Naive B cell (primary cell): ENCODE data around the gene WDR70. TPM values are rescaled to one million over a fixed set of nuclear protein-coding genes. Genes with fewer than 3 reads are reported as not detected.

Source experiments
- ATAC-seq, 2 donors: fragments of 150-1000 bp; cut with Tn5 transposase; 2 replicates each; pipeline ENCODE4 v1.10.0; 2021; ENCODE audit warnings: low read depth in 2 of 2, mild to moderate bottlenecking in 2 of 2, moderate library complexity in 2 of 2
- DNase-seq: peaks from one replicate; pipeline ENCODE4 v3.0.0; 2022
- H3K27ac Mint-ChIP-seq, 6 donors: one replicate each; pipeline ENCODE4 v1.8.0; 2020 to 2022; ENCODE audit warnings: mild to moderate bottlenecking in 6 of 6, mixed read lengths in 6 of 6, moderate library complexity in 5 of 6, inconsistent platforms in 2 of 6
- H3K27me3 Mint-ChIP-seq, 3 donors: one replicate each; pipeline ENCODE4 v1.8.0; 2021 to 2022; ENCODE audit warnings: mixed read lengths in 3 of 3, mild to moderate bottlenecking in 1 of 3
- H3K36me3 Mint-ChIP-seq, 2 donors: one replicate each; pipeline ENCODE4 v1.8.0; 2020 to 2022; ENCODE audit warnings: mixed read lengths in 2 of 2, inconsistent platforms in 1 of 2, mild to moderate bottlenecking in 1 of 2
- H3K4me1 Mint-ChIP-seq, 3 donors: one replicate each; pipeline ENCODE4 v1.8.0; 2020 to 2022; ENCODE audit warnings: mixed read lengths in 3 of 3, inconsistent platforms in 1 of 3, mild to moderate bottlenecking in 1 of 3, moderate library complexity in 1 of 3
- H3K4me3 Mint-ChIP-seq, 8 donors: one replicate each; pipeline ENCODE4 v1.8.0; 2020 to 2022; ENCODE audit warnings: mild to moderate bottlenecking in 8 of 8, mixed read lengths in 8 of 8, moderate library complexity in 8 of 8, inconsistent platforms in 2 of 8
- H3K9me3 Mint-ChIP-seq, 7 donors: one replicate each; pipeline ENCODE4 v1.8.0; 2020 to 2022; ENCODE audit warnings: mixed read lengths in 7 of 7, mild to moderate bottlenecking in 5 of 7, inconsistent platforms in 2 of 7, moderate library complexity in 1 of 7
- polyA plus RNA-seq, 6 donors: library from polyadenylated mRNA; unstranded; fragments of 300-500 nt; fragmentation: Illumina TruSeq; gene quantifications; one replicate each; pipeline ENCODE4 v1.2.3, GENCODE V29; 2021; ENCODE audit warnings: low read depth in 6 of 6

The WDR70 gene
- polyA plus RNA-seq, 6 donors from 2014 or later = 19.2 to 29.1 (median 25.3) TPM

- ATAC-seq = no peak
- H3K4me3 Mint-ChIP-seq = no peak overlapping the region
- peaks cover 0 to 11% (median 6%) of the 10 kb centered on the region in 7 donors for H3K9me3 Mint-ChIP-seq
- H3K27me3 Mint-ChIP-seq = no peaks in the 10 kb centered on the region
- H3K27ac Mint-ChIP-seq = no peak overlapping the region
- peaks cover 36 to 46% of the 10 kb centered on the region in 2 donors for H3K36me3 Mint-ChIP-seq
- DNase-seq = no peak
- H3K4me1 Mint-ChIP-seq = no peaks in the 10 kb centered on the region
Measured at GRCh38 chr5:37703841-37704241, 324.7 kb downstream of the WDR70 start.

- Mint-ChIP-seq H3K27me3 (no peaks in the 10 kb centered on the region), H3K9me3 (peaks cover 0 to 11% (median 6%) of the 10 kb centered on the region in 7 donors), H3K27ac (peak overlapping the region in 1 of 6 donors; percentile 29), H3K36me3 (peaks cover 36 to 46% of the 10 kb centered on the region in 2 donors), H3K4me3 (no peak overlapping the region), H3K4me1 (no peaks in the 10 kb centered on the region)
- ATAC-seq (no peak), DNase-seq (no peak)
Measured at GRCh38 chr5:37704406-37704805, 325.3 kb downstream of the WDR70 start.

- Mint-ChIP-seq H3K27me3 (no peaks in the 10 kb centered on the region), H3K36me3 (peaks cover 26 to 28% of the 10 kb centered on the region in 2 donors), H3K4me3 (no peak overlapping the region), H3K4me1 (no peaks in the 10 kb centered on the region), H3K9me3 (peaks cover 0 to 11% (median 6%) of the 10 kb centered on the region in 7 donors), H3K27ac (no peak overlapping the region)
- DNase-seq (no peak), ATAC-seq (no peak)
Measured at GRCh38 chr5:37709020-37709419, 329.9 kb downstream of the WDR70 start.

GRCh38 chr5:37710965-37711364, 331.8 kb downstream of the WDR70 start:
- no peak overlapping the region for H3K27ac Mint-ChIP-seq

GRCh38 chr5:37712750-37713149, 333.6 kb downstream of the WDR70 start:
- Mint-ChIP-seq H3K4me1 (no peaks in the 10 kb centered on the region), H3K4me3 (no peak overlapping the region), H3K27ac (peak overlapping the region in 1 of 6 donors; percentile 38), H3K36me3 (no peaks in the 10 kb centered on the region), H3K9me3 (no peaks in the 10 kb centered on the region), H3K27me3 (no peaks in the 10 kb centered on the region)
- DNase-seq (no peak), ATAC-seq (no peak)

More at GRCh38 chr5:37710965-37711364, 331.8 kb downstream of the WDR70 start:
- DNase-seq = no peak
- Mint-ChIP-seq H3K4me1 (no peaks in the 10 kb centered on the region), H3K9me3 (peaks cover 0 to 8% (median 3%) of the 10 kb centered on the region in 7 donors), H3K36me3 (peaks cover 9 to 10% of the 10 kb centered on the region in 2 donors), H3K4me3 (no peak overlapping the region), H3K27me3 (no peaks in the 10 kb centered on the region)
- ATAC-seq = no peak

- peaks cover 0 to 4% of the 10 kb centered on the region in 2 donors for H3K36me3 Mint-ChIP-seq
- H3K27me3 Mint-ChIP-seq = no peaks in the 10 kb centered on the region
- H3K27ac Mint-ChIP-seq = no peak overlapping the region
- DNase-seq (no peak), ATAC-seq (no peak)
- H3K4me1 Mint-ChIP-seq = no peaks in the 10 kb centered on the region
- no peaks in the 10 kb centered on the region for H3K9me3 Mint-ChIP-seq
- no peak overlapping the region for H3K4me3 Mint-ChIP-seq
Measured at GRCh38 chr5:37714756-37715155, 335.6 kb downstream of the WDR70 start.

GRCh38 chr5:37715361-37715760, 336.2 kb downstream of the WDR70 start:
- Mint-ChIP-seq H3K9me3 (no peaks in the 10 kb centered on the region), H3K4me1 (no peaks in the 10 kb centered on the region), H3K27me3 (no peaks in the 10 kb centered on the region), H3K36me3 (peaks cover 0 to 9% of the 10 kb centered on the region in 2 donors), H3K27ac (no peak overlapping the region), H3K4me3 (no peak overlapping the region)
- ATAC-seq (no peak), DNase-seq (no peak)

- ATAC-seq (no peak), DNase-seq (no peak)
- Mint-ChIP-seq H3K4me1 (no peaks in the 10 kb centered on the region), H3K27me3 (no peaks in the 10 kb centered on the region), H3K27ac (peak overlapping the region in 1 of 6 donors; percentile 20), H3K4me3 (no peak overlapping the region), H3K9me3 (no peaks in the 10 kb centered on the region), H3K36me3 (peaks cover 0 to 15% of the 10 kb centered on the region in 2 donors)
Measured at GRCh38 chr5:37715992-37716391, 336.9 kb downstream of the WDR70 start.

- Mint-ChIP-seq H3K27me3 (no peaks in the 10 kb centered on the region), H3K27ac (no peak overlapping the region), H3K36me3 (peaks cover 0 to 19% of the 10 kb centered on the region in 2 donors), H3K4me3 (no peak overlapping the region), H3K9me3 (no peaks in the 10 kb centered on the region), H3K4me1 (no peaks in the 10 kb centered on the region)
- ATAC-seq (no peak), DNase-seq (no peak)
Measured at GRCh38 chr5:37716405-37716804, 337.3 kb downstream of the WDR70 start.

GRCh38 chr5:37717276-37717612, 338.1 kb downstream of the WDR70 start:
- peaks cover under 1 to 20% of the 10 kb centered on the region in 2 donors for H3K36me3 Mint-ChIP-seq
- H3K4me3 Mint-ChIP-seq = no peak overlapping the region
- no peaks in the 10 kb centered on the region for H3K4me1 Mint-ChIP-seq
- ATAC-seq (no peak), DNase-seq (no peak)
- H3K27ac Mint-ChIP-seq = no peak overlapping the region
- H3K27me3 Mint-ChIP-seq = no peaks in the 10 kb centered on the region
- no peaks in the 10 kb centered on the region for H3K9me3 Mint-ChIP-seq

- peaks cover 7 to 20% of the 10 kb centered on the region in 2 donors for H3K36me3 Mint-ChIP-seq
- ATAC-seq = no peak
Measured at GRCh38 chr5:37717613-37718431, 338.7 kb downstream of the WDR70 start.

GRCh38 chr5:37720550-37720952, 341.4 kb downstream of the WDR70 start:
- Mint-ChIP-seq H3K4me1 (no peaks in the 10 kb centered on the region), H3K36me3 (peaks cover 12 to 22% of the 10 kb centered on the region in 2 donors), H3K27ac (peak overlapping the region in 2 of 6 donors; percentile 67 to 82), H3K27me3 (no peaks in the 10 kb centered on the region), H3K9me3 (no peaks in the 10 kb centered on the region), H3K4me3 (no peak overlapping the region)
- ATAC-seq (no peak), DNase-seq (no peak)

More at GRCh38 chr5:37717613-37718431, 338.7 kb downstream of the WDR70 start:
- H3K4me3 Mint-ChIP-seq = peak overlapping the region in 1 of 8 donors; percentile 25
- DNase-seq = no peak
- H3K4me1 Mint-ChIP-seq = no peaks in the 10 kb centered on the region
- H3K9me3 Mint-ChIP-seq = no peaks in the 10 kb centered on the region
- peak overlapping the region in 1 of 6 donors; percentile 69 for H3K27ac Mint-ChIP-seq
- no peaks in the 10 kb centered on the region for H3K27me3 Mint-ChIP-seq

GRCh38 chr5:37721447-37721871, 342.3 kb downstream of the WDR70 start:
- Mint-ChIP-seq H3K36me3 (peaks cover 19 to 28% of the 10 kb centered on the region in 2 donors), H3K27me3 (no peaks in the 10 kb centered on the region), H3K4me1 (no peaks in the 10 kb centered on the region), H3K4me3 (no peak overlapping the region), H3K27ac (no peak overlapping the region), H3K9me3 (no peaks in the 10 kb centered on the region)
- ATAC-seq (no peak), DNase-seq (no peak)
